Fibroblast of skin of scalp (primary cell): ENCODE measurements around the gene P2RX7.
A peak's percentile ranks its signal among the peaks of the same experiment; 100 is the strongest.
"Not testable (repeated sequence)": the region's sequence is repeated elsewhere in the genome, so short reads cannot be mapped to it uniquely, and the experiment has no call there.

ENCODE experiments used
- DNase-seq: peaks from one replicate; pipeline ENCODE4 v3.0.0-alpha.2; 2013

P2RX7 gene

DNA sequence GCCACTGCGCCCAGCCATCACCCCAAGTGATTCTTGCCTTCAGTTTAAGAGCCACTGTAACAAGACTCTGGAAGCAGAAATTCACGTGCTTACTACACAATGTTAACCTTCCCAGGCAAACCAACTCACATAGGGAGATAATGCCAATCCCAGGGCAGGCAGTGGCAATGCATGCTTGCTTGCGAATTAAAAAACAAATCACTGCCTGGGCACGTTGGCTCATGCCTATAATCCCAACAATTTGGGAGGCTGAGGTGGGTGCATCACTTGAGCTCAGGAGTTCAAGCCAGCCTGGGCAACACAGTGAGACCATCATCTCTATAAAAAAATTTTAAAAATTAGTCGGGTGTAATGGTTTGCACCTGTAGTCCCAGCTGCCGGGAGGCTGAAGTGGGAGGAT, 39.5 kb downstream of the P2RX7 start:
- no peak for DNase-seq

- no peak for DNase-seq
Observed at GRCh38 chr12:121175383-121176119, 42.9 kb downstream of the P2RX7 start.

DNA sequence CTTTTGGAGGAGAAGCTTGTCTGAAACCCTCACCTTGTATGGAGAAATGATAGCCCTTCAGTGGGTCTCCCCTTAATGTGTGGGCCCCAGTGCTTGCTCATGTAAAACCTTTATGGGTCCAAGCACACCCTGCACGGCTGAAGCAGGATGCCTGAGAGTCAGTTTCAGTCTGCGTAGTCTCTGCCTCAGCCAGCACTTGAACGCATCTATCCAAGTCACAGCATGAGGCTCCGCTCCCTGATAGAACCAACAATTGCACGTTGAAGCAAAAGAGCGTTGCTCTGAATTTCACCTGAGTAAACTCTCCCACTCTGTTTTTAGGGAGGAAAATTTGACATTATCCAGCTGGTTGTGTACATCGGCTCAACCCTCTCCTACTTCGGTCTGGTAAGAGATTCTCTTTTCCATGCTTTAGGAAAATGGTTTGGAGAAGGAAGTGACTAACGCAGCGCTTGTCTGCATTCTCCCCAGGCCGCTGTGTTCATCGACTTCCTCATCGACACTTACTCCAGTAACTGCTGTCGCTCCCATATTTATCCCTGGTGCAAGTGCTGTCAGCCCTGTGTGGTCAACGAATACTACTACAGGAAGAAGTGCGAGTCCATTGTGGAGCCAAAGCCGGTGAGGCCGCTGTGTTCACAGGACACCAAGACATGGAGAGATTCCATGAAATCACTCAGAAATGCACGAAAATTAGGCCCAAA, 44.3 kb downstream of the P2RX7 start:
- DNase-seq: no peak

- no peak for DNase-seq
Observed at GRCh38 chr12:121181181-121181580, 48.5 kb downstream of the P2RX7 start.

GRCh38 chr12:121182222-121182893, 49.7 kb downstream of the P2RX7 start:
- DNase-seq: no peak

- no peak for DNase-seq
Observed at GRCh38 chr12:121184425-121184824, 51.7 kb downstream of the P2RX7 start.

DNA sequence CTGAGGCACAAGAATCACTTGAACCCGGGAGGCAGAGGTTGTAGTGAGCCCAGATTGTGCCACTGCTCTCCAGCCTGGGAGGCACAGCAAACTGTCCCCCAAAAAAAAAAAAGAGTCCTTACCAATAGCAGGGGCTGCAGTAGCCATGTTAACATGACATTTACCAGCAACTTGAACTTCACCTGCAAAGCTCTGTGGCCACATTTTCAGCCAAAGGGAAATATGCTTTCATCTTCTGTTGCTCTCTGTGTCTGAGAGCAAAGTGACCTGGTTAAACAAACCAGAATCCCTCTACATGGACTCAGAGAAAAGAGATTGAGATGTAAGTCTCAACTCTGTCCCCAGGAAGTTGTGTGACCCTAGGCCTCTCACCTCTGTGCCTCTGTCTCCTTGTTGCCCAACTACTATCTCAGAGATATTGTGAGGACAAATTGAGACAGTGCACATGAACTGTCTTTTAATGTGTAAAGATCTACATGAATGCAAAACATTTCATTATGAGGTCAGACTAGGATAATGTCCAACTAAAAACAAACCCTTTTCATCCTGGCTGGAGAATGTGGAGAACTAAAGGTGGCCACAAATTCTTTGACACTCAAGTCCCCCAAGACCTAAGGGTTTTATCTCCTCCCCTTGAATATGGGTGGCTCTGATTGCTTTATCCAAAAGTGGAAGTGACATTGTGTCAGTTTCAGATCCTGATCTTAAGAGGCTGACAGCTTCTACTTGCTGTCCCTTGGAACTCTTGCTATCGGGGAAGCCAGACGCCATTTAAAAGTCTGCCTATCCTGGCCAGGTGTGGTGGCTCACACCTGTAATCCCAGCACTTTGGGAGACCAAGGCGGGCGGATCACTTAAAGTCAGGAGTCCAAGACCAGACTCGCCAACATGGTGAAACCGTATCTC, 52.6 kb downstream of the P2RX7 start:
- no peak for DNase-seq

- no peak for DNase-seq
Observed at GRCh38 chr12:121186826-121187225, 54.1 kb downstream of the P2RX7 start.

GRCh38 chr12:121187501-121187900, 54.8 kb downstream of the P2RX7 start:
- no peak for DNase-seq

GRCh38 chr12:121188227-121188626, 55.6 kb downstream of the P2RX7 start:
- no peak for DNase-seq

GRCh38 chr12:121189131-121189530, 56.5 kb downstream of the P2RX7 start:
- DNase-seq: peak; percentile 29

GRCh38 chr12:121189619-121190155, 57.0 kb downstream of the P2RX7 start:
- DNase-seq: no peak

DNA sequence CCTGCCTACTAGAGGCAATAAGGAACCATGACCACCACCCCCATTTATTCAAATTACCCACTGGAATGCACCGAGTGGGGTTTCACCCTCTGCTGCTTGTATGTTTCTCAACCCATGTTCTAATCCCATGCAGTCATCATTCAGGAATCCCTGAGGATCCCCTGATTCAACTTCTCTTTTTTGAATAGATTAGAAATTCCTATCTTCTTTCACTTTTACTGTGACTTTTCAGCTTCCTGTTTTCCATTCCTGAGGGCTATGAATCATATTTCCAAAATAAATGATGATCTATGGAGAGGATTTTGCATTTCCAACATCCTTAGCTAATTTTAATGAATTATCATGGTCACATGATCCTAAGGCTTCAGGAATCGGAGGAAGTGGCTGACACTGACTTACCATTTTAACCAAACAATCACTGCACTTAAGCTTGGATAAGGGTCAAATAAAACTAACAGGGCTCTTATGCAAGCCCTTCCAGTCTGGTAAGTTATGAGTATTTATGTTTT, 57.9 kb downstream of the P2RX7 start:
- DNase-seq: peak; percentile 98

DNA sequence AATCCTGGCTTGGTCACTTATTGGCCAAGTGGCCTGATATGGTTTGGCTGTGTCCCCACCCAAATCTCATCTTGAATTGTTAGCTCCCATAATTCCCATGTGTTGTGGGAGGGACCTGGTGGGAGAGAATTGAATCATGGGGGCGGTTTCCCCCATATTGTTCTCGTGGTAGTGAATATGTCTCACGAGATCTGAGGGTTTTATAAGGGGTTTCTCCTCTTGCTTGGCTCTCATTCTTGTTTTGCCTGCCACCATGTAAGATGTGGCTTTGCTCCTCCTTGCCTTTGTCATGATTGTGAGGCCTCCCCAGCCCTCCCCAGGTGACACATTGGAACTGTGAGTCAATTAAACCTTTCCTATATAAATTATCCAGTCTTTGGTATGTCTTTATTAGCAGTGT, 58.5 kb downstream of the P2RX7 start:
- no peak for DNase-seq

- no peak for DNase-seq
Observed at GRCh38 chr12:121196902-121197301, 64.2 kb downstream of the P2RX7 start.

DNA sequence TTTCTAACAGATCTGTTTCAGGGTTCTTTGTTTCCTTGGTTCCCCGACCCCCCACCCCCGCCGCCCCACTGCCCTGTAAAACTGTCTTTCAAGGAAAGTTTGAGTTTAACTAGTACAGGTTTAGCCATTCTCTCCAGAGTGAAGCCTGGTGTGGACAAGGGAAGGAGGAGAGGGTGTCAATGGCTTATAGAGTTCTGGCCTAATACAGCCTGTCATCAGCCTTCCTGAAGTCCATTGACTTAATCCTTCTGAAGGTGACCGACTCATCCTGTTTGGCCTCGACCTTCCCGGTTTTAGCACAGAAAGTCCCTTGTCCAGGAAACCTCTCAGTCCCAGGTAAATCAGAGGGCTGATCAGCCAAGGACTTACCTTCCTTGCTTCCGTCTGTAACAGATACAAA, 66.3 kb downstream of the P2RX7 start:
- DNase-seq: no peak

GRCh38 chr12:121201140-121201539, 68.5 kb downstream of the P2RX7 start:
- DNase-seq: not testable (repeated sequence)

- DNase-seq: no peak
Observed at GRCh38 chr12:121202407-121203355, 70.0 kb downstream of the P2RX7 start.

GRCh38 chr12:121203482-121203881, 70.8 kb downstream of the P2RX7 start:
- DNase-seq: no peak

DNA sequence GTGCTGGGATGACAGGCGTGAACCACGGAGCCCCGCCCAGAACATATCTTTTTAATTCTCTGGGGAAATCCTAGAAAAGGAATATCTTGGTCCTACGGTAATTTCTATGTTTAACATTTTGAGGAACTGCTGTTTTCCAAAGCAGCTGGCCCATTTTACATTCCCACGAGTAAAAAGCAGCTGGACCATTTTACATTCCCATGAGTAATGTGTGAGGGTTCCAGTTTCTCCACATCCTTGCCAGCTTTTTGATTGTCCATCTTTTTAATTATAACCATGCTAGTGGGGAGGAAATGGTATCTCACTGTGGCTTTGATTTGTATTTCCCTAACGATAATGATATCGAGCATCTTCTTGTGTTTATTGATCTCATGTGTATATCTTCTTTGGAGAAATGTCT, 72.8 kb downstream of the P2RX7 start:
- no peak for DNase-seq

DNA sequence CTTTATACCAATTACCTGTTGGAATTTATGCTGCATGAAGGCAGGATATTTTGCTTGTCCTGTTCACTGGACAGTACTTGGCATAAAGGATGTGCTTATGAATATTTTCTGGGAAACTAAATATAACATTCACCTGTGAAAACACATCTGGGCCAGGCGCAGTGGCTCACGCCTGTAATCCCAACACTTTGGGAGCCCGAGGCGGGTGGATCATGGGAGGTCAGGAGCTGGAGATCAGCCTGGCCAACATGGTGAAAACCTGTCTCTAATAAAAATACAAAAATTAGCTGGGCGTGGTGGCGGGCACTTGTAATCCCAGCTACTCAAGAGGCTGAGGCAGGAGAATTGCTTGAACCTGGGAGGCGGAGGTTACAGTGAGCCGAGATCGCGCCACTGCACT, 75.9 kb downstream of the P2RX7 start:
- DNase-seq: not testable (repeated sequence)
